Activated T-helper 17 cell treated with anti-CD3 and anti-CD28 coated beads, Interleukin-2, amount 50 U/mL, for 72 hours (primary cell): ENCODE results near the gene PTPN13. TPM values are rescaled to one million over a fixed set of nuclear protein-coding genes. Genes with fewer than 3 reads are reported as not detected.

Source experiments
- ATAC-seq: fragments of 150-1000 bp; cut with Tn5 transposase; replicated peaks from 2 replicates; pipeline ENCODE4 v1.10.0; 2021; ENCODE audit warnings: mild to moderate bottlenecking, moderate library complexity
- H3K27ac Mint-ChIP-seq: one replicate; pipeline ENCODE4 v1.8.0; 2022; ENCODE audit warnings: mixed read lengths
- H3K27me3 Mint-ChIP-seq: one replicate; pipeline ENCODE4 v1.8.0; 2022; ENCODE audit warnings: mixed read lengths
- H3K36me3 Mint-ChIP-seq: one replicate; pipeline ENCODE4 v1.8.0; 2022; ENCODE audit warnings: low read depth, mild to moderate bottlenecking, mixed read lengths
- H3K4me1 Mint-ChIP-seq: one replicate; pipeline ENCODE4 v1.8.0; 2022; ENCODE audit warnings: mixed read lengths
- H3K4me3 Mint-ChIP-seq: one replicate; pipeline ENCODE4 v1.8.0; 2022; ENCODE audit warnings: mild to moderate bottlenecking, mixed read lengths
- H3K9me3 Mint-ChIP-seq: one replicate; pipeline ENCODE4 v1.8.0; 2022; ENCODE audit warnings: mixed read lengths
- total RNA-seq, 2 donors: library from RNA; stranded (reverse); gene quantifications; one replicate each; pipeline ENCODE4 v1.2.3, GENCODE V29; 2022

The PTPN13 gene, protein sequence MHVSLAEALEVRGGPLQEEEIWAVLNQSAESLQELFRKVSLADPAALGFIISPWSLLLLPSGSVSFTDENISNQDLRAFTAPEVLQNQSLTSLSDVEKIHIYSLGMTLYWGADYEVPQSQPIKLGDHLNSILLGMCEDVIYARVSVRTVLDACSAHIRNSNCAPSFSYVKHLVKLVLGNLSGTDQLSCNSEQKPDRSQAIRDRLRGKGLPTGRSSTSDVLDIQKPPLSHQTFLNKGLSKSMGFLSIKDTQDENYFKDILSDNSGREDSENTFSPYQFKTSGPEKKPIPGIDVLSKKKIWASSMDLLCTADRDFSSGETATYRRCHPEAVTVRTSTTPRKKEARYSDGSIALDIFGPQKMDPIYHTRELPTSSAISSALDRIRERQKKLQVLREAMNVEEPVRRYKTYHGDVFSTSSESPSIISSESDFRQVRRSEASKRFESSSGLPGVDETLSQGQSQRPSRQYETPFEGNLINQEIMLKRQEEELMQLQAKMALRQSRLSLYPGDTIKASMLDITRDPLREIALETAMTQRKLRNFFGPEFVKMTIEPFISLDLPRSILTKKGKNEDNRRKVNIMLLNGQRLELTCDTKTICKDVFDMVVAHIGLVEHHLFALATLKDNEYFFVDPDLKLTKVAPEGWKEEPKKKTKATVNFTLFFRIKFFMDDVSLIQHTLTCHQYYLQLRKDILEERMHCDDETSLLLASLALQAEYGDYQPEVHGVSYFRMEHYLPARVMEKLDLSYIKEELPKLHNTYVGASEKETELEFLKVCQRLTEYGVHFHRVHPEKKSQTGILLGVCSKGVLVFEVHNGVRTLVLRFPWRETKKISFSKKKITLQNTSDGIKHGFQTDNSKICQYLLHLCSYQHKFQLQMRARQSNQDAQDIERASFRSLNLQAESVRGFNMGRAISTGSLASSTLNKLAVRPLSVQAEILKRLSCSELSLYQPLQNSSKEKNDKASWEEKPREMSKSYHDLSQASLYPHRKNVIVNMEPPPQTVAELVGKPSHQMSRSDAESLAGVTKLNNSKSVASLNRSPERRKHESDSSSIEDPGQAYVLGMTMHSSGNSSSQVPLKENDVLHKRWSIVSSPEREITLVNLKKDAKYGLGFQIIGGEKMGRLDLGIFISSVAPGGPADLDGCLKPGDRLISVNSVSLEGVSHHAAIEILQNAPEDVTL (N-terminal part only)
- 10 to 100 TPM; 14.5 to 23.0 TPM for total RNA-seq

- peak; percentile 95 for ATAC-seq
- Mint-ChIP-seq H3K4me1 (no peaks in the 10 kb centered on the region), H3K36me3 (peaks cover 11% of the 10 kb centered on the region), H3K4me3 (peak within 1 kb of the TSS; percentile 94), H3K9me3 (no peaks in the 10 kb centered on the region), H3K27me3 (no peaks in the 10 kb centered on the region), H3K27ac (peak within 1 kb of the TSS; percentile 92)
These were observed at the start of gene PTPN13 for GRCh38 chr4:86593688-86594558. Gene PTPN13 (plus strand): TSS chr4:86594315. CDS start chr4:86635257, 40,942 bp downstream.

DNA sequence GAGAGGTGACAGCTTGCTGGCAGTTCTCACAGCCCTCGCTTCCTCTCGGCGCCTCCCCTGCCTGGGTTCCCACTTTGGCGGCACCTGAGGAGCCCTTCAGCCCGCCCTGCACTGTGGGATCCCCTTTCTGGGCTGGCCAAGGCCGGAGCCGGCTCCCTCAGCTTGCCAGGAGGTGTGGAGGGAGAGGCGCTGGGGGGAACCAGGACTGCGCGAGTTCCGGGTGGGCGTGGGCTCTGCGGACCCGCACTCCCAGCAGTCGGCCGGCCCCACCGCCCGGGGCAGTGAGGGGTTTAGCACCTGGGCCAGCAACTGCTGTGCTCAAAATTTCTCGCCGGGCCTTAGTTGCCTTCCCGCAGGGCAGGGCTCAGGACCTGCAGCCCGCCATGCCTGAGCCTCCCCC is 47.0 kb upstream of the PTPN13 start:
- no peaks in the 10 kb centered on the region for H3K27me3 Mint-ChIP-seq
- no peak for ATAC-seq
- H3K27ac Mint-ChIP-seq = no peak overlapping the region
- H3K9me3 Mint-ChIP-seq = no peaks in the 10 kb centered on the region
- peaks cover 31% of the 10 kb centered on the region for H3K4me1 Mint-ChIP-seq
- H3K4me3 Mint-ChIP-seq = no peak overlapping the region
- H3K36me3 Mint-ChIP-seq = no peaks in the 10 kb centered on the region

GRCh38 chr4:86549163-86549788 is 44.8 kb upstream of the PTPN13 start:
- Mint-ChIP-seq H3K4me3 (no peak overlapping the region), H3K27me3 (no peaks in the 10 kb centered on the region), H3K4me1 (peaks cover 17% of the 10 kb centered on the region), H3K9me3 (no peaks in the 10 kb centered on the region), H3K36me3 (no peaks in the 10 kb centered on the region), H3K27ac (no peak overlapping the region)
- no peak for ATAC-seq

DNA sequence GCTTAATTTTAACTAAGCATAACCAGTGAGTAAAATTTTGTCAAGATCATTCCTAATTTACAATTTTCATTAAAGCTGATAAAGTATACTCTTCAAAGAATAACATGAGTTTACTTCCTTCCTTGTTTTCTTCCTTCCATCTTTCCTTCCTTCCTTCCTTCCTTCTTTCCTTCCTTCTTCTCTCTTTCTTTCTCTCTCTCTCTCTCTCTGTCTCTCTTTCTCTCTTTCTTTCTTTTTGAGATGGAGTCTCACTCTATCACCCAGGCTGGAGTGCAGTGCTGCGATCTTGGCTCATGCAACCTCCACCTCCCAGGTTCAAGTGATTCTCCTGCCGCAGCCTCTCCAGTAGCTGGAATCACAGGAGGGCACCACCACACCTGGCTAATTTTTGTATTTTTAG is 42.7 kb upstream of the PTPN13 start:
- Mint-ChIP-seq H3K4me1 (peaks cover 12% of the 10 kb centered on the region), H3K9me3 (no peaks in the 10 kb centered on the region), H3K4me3 (no peak overlapping the region), H3K27me3 (no peaks in the 10 kb centered on the region), H3K27ac (no peak overlapping the region), H3K36me3 (no peaks in the 10 kb centered on the region)
- no peak for ATAC-seq

- ATAC-seq = peak; percentile 49
- Mint-ChIP-seq H3K27ac (no peak overlapping the region), H3K36me3 (no peaks in the 10 kb centered on the region), H3K27me3 (no peaks in the 10 kb centered on the region), H3K4me1 (peaks cover 16% of the 10 kb centered on the region), H3K9me3 (no peaks in the 10 kb centered on the region), H3K4me3 (peak overlapping the region; percentile 6)
These were observed 39.5 kb upstream of the PTPN13 start for GRCh38 chr4:86554646-86555045.

DNA sequence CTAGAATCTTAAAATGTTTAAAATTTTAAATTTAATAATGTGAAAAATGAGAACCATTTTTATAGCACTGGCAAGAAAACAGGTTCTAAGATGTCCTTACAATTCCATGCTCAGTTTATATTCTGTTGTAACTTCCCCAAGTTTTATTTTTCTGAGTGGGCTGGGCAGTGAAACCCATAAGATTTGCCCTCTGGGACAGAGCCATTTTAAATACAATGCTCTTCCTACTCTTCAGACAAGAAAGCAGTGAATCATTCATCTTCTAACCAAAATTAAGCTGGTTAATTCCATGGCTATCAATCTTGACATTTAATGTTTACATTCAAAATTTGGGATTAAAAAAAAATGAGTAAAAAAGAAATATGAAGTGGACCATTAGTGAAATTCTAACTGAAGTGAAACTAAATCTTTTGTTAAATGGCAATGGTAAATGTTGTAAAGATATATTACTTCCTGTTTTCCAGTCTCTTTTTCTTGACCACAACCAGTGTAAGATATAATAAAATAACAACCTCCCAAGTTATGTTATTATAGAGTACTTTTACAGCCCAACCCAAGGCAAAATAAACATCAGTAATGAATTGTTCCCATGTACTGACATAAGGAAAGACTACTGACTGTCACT is 37.2 kb upstream of the PTPN13 start:
- peaks cover 21% of the 10 kb centered on the region for H3K4me1 Mint-ChIP-seq
- peak overlapping the region; percentile 78 for H3K27ac Mint-ChIP-seq
- no peaks in the 10 kb centered on the region for H3K9me3 Mint-ChIP-seq
- no peaks in the 10 kb centered on the region for H3K36me3 Mint-ChIP-seq
- H3K4me3 Mint-ChIP-seq = peak overlapping the region; percentile 52
- no peaks in the 10 kb centered on the region for H3K27me3 Mint-ChIP-seq
- ATAC-seq = no peak

DNA sequence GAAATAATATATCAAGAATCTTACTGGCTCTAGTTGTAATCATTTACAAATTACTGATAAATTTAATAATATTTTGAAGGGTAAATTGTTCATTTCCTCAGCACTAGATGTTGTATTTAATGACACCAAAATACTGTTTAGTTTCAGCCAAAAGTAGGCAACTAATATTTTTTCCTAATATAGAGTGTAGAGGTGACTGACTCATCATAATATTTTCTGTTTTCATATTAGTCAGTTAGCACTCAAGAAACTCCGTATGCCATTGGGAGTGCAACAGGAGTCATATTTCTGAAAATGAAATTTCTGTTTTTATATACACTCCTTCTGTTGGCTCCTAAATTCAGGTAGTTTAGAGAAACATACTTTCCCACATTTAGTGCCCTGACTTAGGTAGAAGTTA is 36.6 kb upstream of the PTPN13 start:
- H3K4me3 Mint-ChIP-seq = peak overlapping the region; percentile 52
- H3K27ac Mint-ChIP-seq = peak overlapping the region; percentile 78
- peak; percentile 90 for ATAC-seq
- H3K27me3 Mint-ChIP-seq = no peaks in the 10 kb centered on the region
- no peaks in the 10 kb centered on the region for H3K9me3 Mint-ChIP-seq
- H3K36me3 Mint-ChIP-seq = no peaks in the 10 kb centered on the region
- peaks cover 21% of the 10 kb centered on the region for H3K4me1 Mint-ChIP-seq

DNA sequence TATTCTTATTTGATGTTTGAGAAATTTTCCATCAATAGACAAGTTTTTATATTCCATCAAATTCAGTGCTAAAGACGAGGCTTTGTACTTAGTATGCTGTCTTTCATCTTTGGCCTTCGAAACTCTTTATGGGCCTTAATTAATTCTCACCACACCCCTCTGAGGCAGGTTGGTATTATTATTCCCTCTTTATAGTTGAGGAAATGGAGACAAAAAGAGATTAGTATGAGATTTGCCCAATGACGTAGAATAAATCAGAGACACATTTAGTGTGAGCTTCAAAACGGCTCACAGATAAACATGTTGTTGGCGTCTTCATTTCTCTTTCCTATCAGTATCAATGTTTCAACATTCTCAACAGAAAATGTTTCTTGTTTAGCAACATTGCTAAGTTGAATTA is 35.9 kb upstream of the PTPN13 start:
- Mint-ChIP-seq H3K4me3 (no peak overlapping the region), H3K36me3 (no peaks in the 10 kb centered on the region), H3K27ac (no peak overlapping the region), H3K27me3 (no peaks in the 10 kb centered on the region), H3K9me3 (no peaks in the 10 kb centered on the region), H3K4me1 (peaks cover 21% of the 10 kb centered on the region)
- ATAC-seq = no peak

- Mint-ChIP-seq H3K36me3 (no peaks in the 10 kb centered on the region), H3K27me3 (no peaks in the 10 kb centered on the region), H3K4me1 (peaks cover 21% of the 10 kb centered on the region), H3K27ac (no peak overlapping the region), H3K4me3 (no peak overlapping the region), H3K9me3 (no peaks in the 10 kb centered on the region)
- ATAC-seq = no peak
These were observed 35.3 kb upstream of the PTPN13 start for GRCh38 chr4:86558797-86559196.

- no peaks in the 10 kb centered on the region for H3K36me3 Mint-ChIP-seq
These were observed 33.7 kb upstream of the PTPN13 start for GRCh38 chr4:86560447-86560846.

GRCh38 chr4:86561256-86561655 is 32.9 kb upstream of the PTPN13 start:
- no peak for ATAC-seq
- Mint-ChIP-seq H3K27ac (no peak overlapping the region), H3K4me3 (peak overlapping the region; percentile 32), H3K36me3 (no peaks in the 10 kb centered on the region), H3K9me3 (no peaks in the 10 kb centered on the region), H3K4me1 (peaks cover 14% of the 10 kb centered on the region), H3K27me3 (no peaks in the 10 kb centered on the region)

More at GRCh38 chr4:86560447-86560846, 33.7 kb upstream of the PTPN13 start:
- no peaks in the 10 kb centered on the region for H3K9me3 Mint-ChIP-seq
- no peak for ATAC-seq
- no peak overlapping the region for H3K27ac Mint-ChIP-seq
- no peaks in the 10 kb centered on the region for H3K27me3 Mint-ChIP-seq
- H3K4me3 Mint-ChIP-seq = no peak overlapping the region
- peaks cover 14% of the 10 kb centered on the region for H3K4me1 Mint-ChIP-seq

GRCh38 chr4:86563416-86563815 is 30.7 kb upstream of the PTPN13 start:
- ATAC-seq = no peak
- no peaks in the 10 kb centered on the region for H3K36me3 Mint-ChIP-seq
- H3K4me1 Mint-ChIP-seq = peaks cover 11% of the 10 kb centered on the region
- H3K27ac Mint-ChIP-seq = no peak overlapping the region
- H3K27me3 Mint-ChIP-seq = no peaks in the 10 kb centered on the region
- H3K9me3 Mint-ChIP-seq = no peaks in the 10 kb centered on the region
- H3K4me3 Mint-ChIP-seq = no peak overlapping the region

- no peaks in the 10 kb centered on the region for H3K9me3 Mint-ChIP-seq
- no peak for ATAC-seq
- H3K4me3 Mint-ChIP-seq = no peak overlapping the region
These were observed 29.3 kb upstream of the PTPN13 start for GRCh38 chr4:86564795-86565194.

More at GRCh38 chr4:86564795-86565194, 29.3 kb upstream of the PTPN13 start:
- no peaks in the 10 kb centered on the region for H3K36me3 Mint-ChIP-seq
- H3K4me1 Mint-ChIP-seq = peaks cover 23% of the 10 kb centered on the region
- H3K27me3 Mint-ChIP-seq = no peaks in the 10 kb centered on the region
- H3K27ac Mint-ChIP-seq = no peak overlapping the region
